ENCODE data around the gene SOS1. TPM values are rescaled to one million over a fixed set of nuclear protein-coding genes. Genes with fewer than 3 reads are reported as not detected.
A peak's percentile ranks its signal among the peaks of the same experiment; 100 is the strongest.
"Not testable (repeated sequence)": the region's sequence is repeated elsewhere in the genome, so short reads cannot be mapped to it uniquely, and the experiment has no call there.

SOS1 gene
- total RNA-seq, 4 donors from 2014 or later, result 48.6 to 64.2 (median 58.6) TPM

GRCh38 chr2:39142904-39143605 lies 22.2 kb upstream of the SOS1 start:
- Histone ChIP-seq H3K27me3 (no peaks in the 10 kb centered on the region), H3K36me3 (no peaks in the 10 kb centered on the region), H3K4me1 (peaks cover 4 to 19% (median 11%) of the 10 kb centered on the region in 3 donors), H3K27ac (no peak overlapping the region), H3K9me3 (no peaks in the 10 kb centered on the region), H3K4me3 (no peak overlapping the region)
- 68 to 74% methylated on average over 2 to 3 of the region's 3 CpGs for WGBS, 2 donors (ENCODE audit: low coverage in 1 of 2)
- no peak for ATAC-seq
- TF ChIP-seq EP300 (IDR thresholded peaks at IDR 0.05) (no peak), CTCF (IDR thresholded peaks at IDR 0.05) (no peak), POLR2A (IDR thresholded peaks at IDR 0.05) (no peak), POLR2AphosphoS5 (IDR thresholded peaks at IDR 0.05) (no peak)

GRCh38 chr2:39141334-39142271 lies 20.8 kb upstream of the SOS1 start:
- Histone ChIP-seq H3K27ac (peak overlapping the region in 1 of 4 donors; percentile 1), H3K4me3 (no peak overlapping the region), H3K4me1 (peaks cover 4 to 19% (median 11%) of the 10 kb centered on the region in 3 donors), H3K9me3 (no peaks in the 10 kb centered on the region), H3K36me3 (no peaks in the 10 kb centered on the region), H3K27me3 (no peaks in the 10 kb centered on the region)
- WGBS, 2 donors (ENCODE audit: low coverage in 1 of 2), result 13 to 24% methylated on average over 8 of the region's 8 CpGs
- ATAC-seq, result no peak
- no peak for TF ChIP-seq EP300 (IDR thresholded peaks at IDR 0.05)
- TF ChIP-seq CTCF (IDR thresholded peaks at IDR 0.05), result no peak
- no peak for TF ChIP-seq POLR2AphosphoS5 (IDR thresholded peaks at IDR 0.05)
- TF ChIP-seq POLR2A (IDR thresholded peaks at IDR 0.05), result no peak

GRCh38 chr2:39140948-39141333 lies 20.1 kb upstream of the SOS1 start:
- peaks cover 4 to 19% (median 11%) of the 10 kb centered on the region in 3 donors for H3K4me1 ChIP-seq
- ATAC-seq, H3K27me3 ChIP-seq, H3K4me3 ChIP-seq, H3K27ac ChIP-seq, H3K36me3 ChIP-seq, H3K9me3 ChIP-seq: not testable (repeated sequence)
- 65 to 80% methylated on average over 7 of the region's 7 CpGs for WGBS, 2 donors (ENCODE audit: low coverage in 1 of 2)

- no peak for TF ChIP-seq EP300 (IDR thresholded peaks at IDR 0.05)
- TF ChIP-seq POLR2A (IDR thresholded peaks at IDR 0.05), result no peak
- TF ChIP-seq CTCF (IDR thresholded peaks at IDR 0.05), result no peak
- no peak for TF ChIP-seq POLR2AphosphoS5 (IDR thresholded peaks at IDR 0.05)
- H3K27ac ChIP-seq, result no peak overlapping the region
- H3K36me3 ChIP-seq, result no peaks in the 10 kb centered on the region
- WGBS, 2 donors (ENCODE audit: low coverage in 1 of 2), result 51 to 66% methylated on average over 3 of the region's 3 CpGs
- H3K4me3 ChIP-seq, result no peak overlapping the region
- ATAC-seq, result no peak
- H3K9me3 ChIP-seq, result no peaks in the 10 kb centered on the region
- H3K4me1 ChIP-seq, result peaks cover 4 to 19% (median 11%) of the 10 kb centered on the region in 3 donors
- no peaks in the 10 kb centered on the region for H3K27me3 ChIP-seq
These were observed 19.5 kb upstream of the SOS1 start for GRCh38 chr2:39140322-39140847.

GRCh38 chr2:39139511-39140237 lies 18.8 kb upstream of the SOS1 start:
- 39 to 53% methylated on average over 2 of the region's 2 CpGs for WGBS, 2 donors (ENCODE audit: low coverage in 1 of 2)

More at GRCh38 chr2:39139511-39140237, 18.8 kb upstream of the SOS1 start:
- no peak for ATAC-seq
- H3K4me1 ChIP-seq, result peaks cover 4 to 19% (median 11%) of the 10 kb centered on the region in 3 donors
- no peak overlapping the region for H3K4me3 ChIP-seq
- no peaks in the 10 kb centered on the region for H3K9me3 ChIP-seq
- H3K36me3 ChIP-seq, result no peaks in the 10 kb centered on the region
- H3K27me3 ChIP-seq, result no peaks in the 10 kb centered on the region
- no peak overlapping the region for H3K27ac ChIP-seq
- TF ChIP-seq CTCF (IDR thresholded peaks at IDR 0.05) (no peak), POLR2AphosphoS5 (IDR thresholded peaks at IDR 0.05) (no peak), EP300 (IDR thresholded peaks at IDR 0.05) (no peak), POLR2A (IDR thresholded peaks at IDR 0.05) (no peak)

All from gastroesophageal sphincter (tissue), 4 donors.